Measurements from ENCODE around the gene MYCL. TPM values are rescaled to one million over a fixed set of nuclear protein-coding genes. Genes with fewer than 3 reads are reported as not detected.
A peak's percentile ranks its signal among the peaks of the same experiment; 100 is the strongest.
"Not testable (repeated sequence)": the region's sequence is repeated elsewhere in the genome, so short reads cannot be mapped to it uniquely, and the experiment has no call there.

The MYCL gene
- total and polyA plus RNA-seq, 4 experiments from 2014 or later: 0.19 to 0.20 TPM; not detected in 2

GRCh38 chr1:39872698-39873097 is 29.0 kb downstream of the MYCL start:
- H3K4me1 Mint-ChIP-seq: peaks cover 15 to 40% (median 28%) of the 10 kb centered on the region in 4 donors
- POLR2A ChIA-PET (ENCODE audit: partially characterized antibody): interaction anchor here (0.6 to 1.4 kb wide), 3 partner anchors 11 to 1960 kb away, joined by 3 to 6 read pairs (median 3); partner anchors contain the start of gene TRIT1

DNA sequence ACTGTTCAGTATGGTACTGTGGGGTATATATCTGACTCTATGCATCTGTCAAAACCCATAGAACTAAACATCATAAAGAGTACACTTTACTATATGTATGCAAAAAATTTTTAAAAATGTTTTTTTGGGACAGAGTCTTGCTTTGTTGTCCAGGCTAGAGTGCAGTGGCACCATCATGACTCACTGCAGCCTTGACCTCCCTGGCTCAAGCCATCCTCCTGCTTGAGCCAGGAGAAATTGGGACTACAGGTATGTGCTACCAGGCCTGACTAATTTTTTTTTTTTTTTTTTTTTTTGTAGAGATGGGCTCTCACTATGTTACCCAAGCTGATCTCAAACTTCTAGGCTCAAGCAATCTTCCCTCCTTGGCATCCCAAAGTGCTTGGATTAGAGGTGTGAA is 29.9 kb downstream of the MYCL start:
- DNase-seq: no peak
- Histone ChIP-seq H3K36me3 (ENCODE audit: insufficient read depth, low read length) (peaks cover 5% of the 10 kb centered on the region), H3K4me3 (ENCODE audit: low read length in 2 of 2) (no peak overlapping the region), H3K27ac (ENCODE audit: low read depth, low read length) (no peak overlapping the region), H3K9me3 (ENCODE audit: control insufficient read depth in 1 of 2, low read length in 2 of 2) (no peaks in the 10 kb centered on the region), H3K27me3 (ENCODE audit: insufficient read depth, low read length) (no peaks in the 10 kb centered on the region), H3K4me1 (ENCODE audit: insufficient read depth, low read length) (no peaks in the 10 kb centered on the region)
- H3K27me3 Mint-ChIP-seq: no peaks in the 10 kb centered on the region
- H3K9me3 Mint-ChIP-seq: no peaks in the 10 kb centered on the region
- peaks cover 3 to 5% of the 10 kb centered on the region in 2 donors for H3K36me3 Mint-ChIP-seq
- H3K27ac Mint-ChIP-seq: peak overlapping the region in 1 of 7 donors; percentile 78
- POLR2A ChIA-PET (ENCODE audit: partially characterized antibody): interaction anchor here (0.8 to 1.4 kb wide), 2 partner anchors 12 to 25 kb away, joined by 3 to 6 read pairs; partner anchors contain the start of gene TRIT1
- no peak overlapping the region for H3K4me3 Mint-ChIP-seq
- CTCF ChIA-PET (ENCODE audit: partially characterized antibody): interaction anchor here (0.9 kb wide), 1 partner anchor 22 kb away, joined by 3 read pairs; no protein-coding TSS in a partner anchor
- peaks cover 15 to 31% (median 23%) of the 10 kb centered on the region in 4 donors for H3K4me1 Mint-ChIP-seq
- intact Hi-C loops (cut with micrococcal nuclease): no loop called here

More at GRCh38 chr1:39872698-39873097, 29.0 kb downstream of the MYCL start:
- Mint-ChIP-seq H3K27ac (peak overlapping the region in 2 of 7 donors; percentile 22 to 32), H3K4me3 (no peak overlapping the region), H3K27me3 (no peaks in the 10 kb centered on the region), H3K9me3 (no peaks in the 10 kb centered on the region), H3K36me3 (peaks cover 10 to 11% of the 10 kb centered on the region in 2 donors)
- CTCF ChIA-PET (ENCODE audit: partially characterized antibody): interaction anchor here (0.9 to 1.3 kb wide), 2 partner anchors 22 to 30 kb away, joined by 3 read pairs; partner anchors contain the start of gene MYCL
- Histone ChIP-seq H3K27ac (ENCODE audit: low read depth, low read length) (no peak overlapping the region), H3K27me3 (ENCODE audit: insufficient read depth, low read length) (no peaks in the 10 kb centered on the region), H3K36me3 (ENCODE audit: insufficient read depth, low read length) (peaks cover 5% of the 10 kb centered on the region), H3K4me1 (ENCODE audit: insufficient read depth, low read length) (no peaks in the 10 kb centered on the region), H3K4me3 (ENCODE audit: low read length in 2 of 2) (no peak overlapping the region), H3K9me3 (ENCODE audit: control insufficient read depth in 1 of 2, low read length in 2 of 2) (no peaks in the 10 kb centered on the region)
- intact Hi-C loops (cut with micrococcal nuclease): no loop called here
- no peak for DNase-seq

DNA sequence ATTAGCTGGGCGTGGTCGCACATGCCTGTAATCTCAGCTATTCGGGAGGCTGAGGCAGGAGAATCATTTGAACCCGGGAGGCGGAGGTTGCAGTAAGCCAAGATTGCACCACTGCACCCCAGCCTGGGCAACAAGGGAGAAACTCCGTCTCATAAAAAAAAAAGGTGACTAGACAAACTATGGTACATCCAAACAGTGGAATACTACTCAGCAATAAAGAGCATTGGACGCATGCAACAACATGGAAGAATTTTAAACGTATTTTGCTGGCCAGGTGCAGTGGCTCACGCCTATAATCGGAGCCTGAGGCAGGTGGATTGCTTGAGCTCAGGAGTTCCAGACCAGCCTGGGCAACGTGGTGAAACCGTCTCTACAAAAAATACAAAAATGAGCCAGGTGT is 30.7 kb downstream of the MYCL start:
- H3K27ac ChIP-seq (ENCODE audit: low read depth, low read length); H3K36me3 Mint-ChIP-seq; DNase-seq; H3K27me3 Mint-ChIP-seq; H3K27ac Mint-ChIP-seq; H3K27me3 ChIP-seq (ENCODE audit: insufficient read depth, low read length); POLR2A ChIA-PET (ENCODE audit: partially characterized antibody); intact Hi-C loops (cut with micrococcal nuclease); H3K36me3 ChIP-seq (ENCODE audit: insufficient read depth, low read length); H3K9me3 ChIP-seq (ENCODE audit: control insufficient read depth in 1 of 2, low read length in 2 of 2); H3K4me3 Mint-ChIP-seq; H3K9me3 Mint-ChIP-seq; H3K4me3 ChIP-seq (ENCODE audit: low read length in 2 of 2); H3K4me1 ChIP-seq (ENCODE audit: insufficient read depth, low read length): not testable (repeated sequence)
- H3K4me1 Mint-ChIP-seq: peaks cover 13 to 26% (median 19%) of the 10 kb centered on the region in 4 donors
- CTCF ChIA-PET (ENCODE audit: partially characterized antibody): interaction anchor here (1.1 kb wide), 1 partner anchor 9 kb away, joined by 3 read pairs; no protein-coding TSS in a partner anchor

- POLR2A ChIA-PET (ENCODE audit: partially characterized antibody): not testable (repeated sequence)
Measured at GRCh38 chr1:39869538-39870112, 32.1 kb downstream of the MYCL start.

DNA sequence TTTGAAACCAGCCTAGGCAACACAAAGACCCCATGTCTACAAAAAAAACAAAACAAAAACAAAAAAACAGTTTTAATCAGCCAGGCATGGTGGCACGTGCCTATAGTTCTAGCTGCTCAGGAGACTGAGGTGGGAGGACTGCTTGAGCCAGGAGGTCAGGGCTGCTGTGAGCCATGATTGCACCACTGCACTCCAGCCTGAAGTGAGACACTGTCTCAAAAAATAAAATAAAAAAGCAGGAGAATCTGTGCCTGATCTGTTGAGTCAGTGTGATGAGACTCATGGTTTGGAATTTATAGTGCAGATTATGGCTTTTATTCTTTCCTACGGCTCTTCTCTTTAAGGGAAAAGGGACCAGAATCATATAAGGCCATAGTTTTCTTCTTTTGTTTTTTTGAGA is 35.0 kb downstream of the MYCL start:
- peaks cover 13 to 21% of the 10 kb centered on the region in 2 donors for H3K36me3 Mint-ChIP-seq
- CTCF ChIA-PET (ENCODE audit: partially characterized antibody): interaction anchor here (2.3 kb wide), 1 partner anchor 36 kb away, joined by 6 read pairs; no protein-coding TSS in a partner anchor
- H3K4me1 Mint-ChIP-seq: peaks cover 7 to 22% (median 8%) of the 10 kb centered on the region in 4 donors
- Histone ChIP-seq H3K4me1 (ENCODE audit: insufficient read depth, low read length) (no peaks in the 10 kb centered on the region), H3K4me3 (ENCODE audit: low read length in 2 of 2) (no peak overlapping the region), H3K9me3 (ENCODE audit: control insufficient read depth in 1 of 2, low read length in 2 of 2) (no peaks in the 10 kb centered on the region), H3K27me3 (ENCODE audit: insufficient read depth, low read length) (no peaks in the 10 kb centered on the region), H3K36me3 (ENCODE audit: insufficient read depth, low read length) (no peaks in the 10 kb centered on the region), H3K27ac (ENCODE audit: low read depth, low read length) (no peak overlapping the region)
- intact Hi-C loops (cut with micrococcal nuclease): no loop called here
- no peaks in the 10 kb centered on the region for H3K9me3 Mint-ChIP-seq
- no peak for DNase-seq
- no peak overlapping the region for H3K4me3 Mint-ChIP-seq
- H3K27ac Mint-ChIP-seq: no peak overlapping the region
- POLR2A ChIA-PET (ENCODE audit: partially characterized antibody): no interaction called here
- H3K27me3 Mint-ChIP-seq: no peaks in the 10 kb centered on the region

More at GRCh38 chr1:39869538-39870112, 32.1 kb downstream of the MYCL start:
- H3K9me3 ChIP-seq (ENCODE audit: control insufficient read depth in 1 of 2, low read length in 2 of 2); DNase-seq; H3K36me3 ChIP-seq (ENCODE audit: insufficient read depth, low read length); H3K27me3 ChIP-seq (ENCODE audit: insufficient read depth, low read length); H3K27me3 Mint-ChIP-seq; H3K4me1 ChIP-seq (ENCODE audit: insufficient read depth, low read length); CTCF ChIA-PET (ENCODE audit: partially characterized antibody); H3K27ac Mint-ChIP-seq; H3K27ac ChIP-seq (ENCODE audit: low read depth, low read length); intact Hi-C loops (cut with micrococcal nuclease); H3K9me3 Mint-ChIP-seq; H3K4me3 Mint-ChIP-seq; H3K4me3 ChIP-seq (ENCODE audit: low read length in 2 of 2): not testable (repeated sequence)
- Mint-ChIP-seq H3K36me3 (peaks cover 8 to 15% of the 10 kb centered on the region in 2 donors), H3K4me1 (peaks cover 14 to 31% (median 21%) of the 10 kb centered on the region in 4 donors)

DNA sequence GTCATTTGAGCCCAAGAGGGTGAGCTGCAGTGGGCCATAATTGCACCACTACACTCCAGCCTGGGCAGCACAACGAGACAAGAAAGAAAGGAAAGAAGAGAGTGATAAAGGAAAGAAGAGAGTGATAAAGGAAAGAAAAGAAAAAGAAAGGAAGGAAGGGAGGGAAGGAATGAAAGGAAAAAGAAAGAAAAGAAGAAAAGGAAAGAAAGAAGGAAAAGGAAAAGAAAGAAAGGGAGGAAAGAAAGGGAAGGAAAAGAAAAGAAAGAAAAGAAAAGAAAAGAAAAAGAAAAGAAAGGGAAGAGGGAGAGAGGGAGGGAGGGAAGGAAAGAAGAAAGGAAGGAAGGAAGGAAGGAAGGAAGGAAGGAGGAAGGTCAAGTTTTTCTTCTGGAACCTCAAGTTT is 36.0 kb downstream of the MYCL start:
- Mint-ChIP-seq H3K36me3 (peaks cover 13 to 27% of the 10 kb centered on the region in 2 donors), H3K4me3 (no peak overlapping the region), H3K27me3 (no peaks in the 10 kb centered on the region), H3K9me3 (no peaks in the 10 kb centered on the region), H3K27ac (peak overlapping the region in 1 of 7 donors; percentile 64), H3K4me1 (peaks cover 7 to 18% (median 12%) of the 10 kb centered on the region in 4 donors)
- CTCF ChIA-PET (ENCODE audit: partially characterized antibody): no interaction called here
- Histone ChIP-seq H3K4me1 (ENCODE audit: insufficient read depth, low read length) (no peaks in the 10 kb centered on the region), H3K9me3 (ENCODE audit: control insufficient read depth in 1 of 2, low read length in 2 of 2) (no peaks in the 10 kb centered on the region), H3K36me3 (ENCODE audit: insufficient read depth, low read length) (no peaks in the 10 kb centered on the region), H3K27ac (ENCODE audit: low read depth, low read length) (no peak overlapping the region), H3K4me3 (ENCODE audit: low read length in 2 of 2) (no peak overlapping the region), H3K27me3 (ENCODE audit: insufficient read depth, low read length) (no peaks in the 10 kb centered on the region)
- no peak for DNase-seq
- POLR2A ChIA-PET (ENCODE audit: partially characterized antibody): no interaction called here
- intact Hi-C loops (cut with micrococcal nuclease): no loop called here

GRCh38 chr1:39863177-39863576 is 38.5 kb downstream of the MYCL start:
- ChIA-PET POLR2A (ENCODE audit: partially characterized antibody) (no interaction called here), CTCF (ENCODE audit: partially characterized antibody) (interaction anchor here (1.2 kb wide), 1 partner anchor 8 kb away, joined by 3 read pairs; no protein-coding TSS in a partner anchor)
- Histone ChIP-seq H3K36me3 (ENCODE audit: insufficient read depth, low read length) (no peaks in the 10 kb centered on the region), H3K9me3 (ENCODE audit: control insufficient read depth in 1 of 2, low read length in 2 of 2) (no peaks in the 10 kb centered on the region), H3K27me3 (ENCODE audit: insufficient read depth, low read length) (no peaks in the 10 kb centered on the region), H3K4me1 (ENCODE audit: insufficient read depth, low read length) (no peaks in the 10 kb centered on the region), H3K27ac (ENCODE audit: low read depth, low read length) (no peak overlapping the region), H3K4me3 (ENCODE audit: low read length in 2 of 2) (no peak overlapping the region)
- intact Hi-C loops (cut with micrococcal nuclease): no loop called here
- H3K27me3 Mint-ChIP-seq: no peaks in the 10 kb centered on the region
- no peak for DNase-seq
- no peak overlapping the region for H3K4me3 Mint-ChIP-seq
- peaks cover 7 to 18% (median 14%) of the 10 kb centered on the region in 4 donors for H3K4me1 Mint-ChIP-seq
- peaks cover 15 to 23% of the 10 kb centered on the region in 2 donors for H3K36me3 Mint-ChIP-seq
- H3K27ac Mint-ChIP-seq: no peak overlapping the region
- H3K9me3 Mint-ChIP-seq: no peaks in the 10 kb centered on the region
